NAMALWA (cell line): Measurements from ENCODE around the gene CA5B.
"Not testable (repeated sequence)": the region's sequence is repeated elsewhere in the genome, so short reads cannot be mapped to it uniquely, and the experiment has no call there.

ENCODE experiments used
- DNase-seq: peaks from one replicate; pipeline ENCODE4 v3.0.0-alpha.2; 2015; ENCODE audit warnings: low spot score

The CA5B gene

GRCh38 chrX:15814771-15815365 is 76.8 kb downstream of the CA5B start:
- no peak for DNase-seq

- peak; percentile 59 for DNase-seq
Measured at GRCh38 chrX:15815779-15816437, 77.8 kb downstream of the CA5B start.

- no peak for DNase-seq
Measured at GRCh38 chrX:15816438-15816809, 78.4 kb downstream of the CA5B start.

GRCh38 chrX:15816886-15817285 is 78.8 kb downstream of the CA5B start:
- DNase-seq, result no peak

- DNase-seq, result no peak
Measured at GRCh38 chrX:15820106-15821073, 82.3 kb downstream of the CA5B start.

GRCh38 chrX:15822922-15823321 is 84.9 kb downstream of the CA5B start:
- no peak for DNase-seq

- no peak for DNase-seq
Measured at GRCh38 chrX:15825936-15826335, 87.9 kb downstream of the CA5B start.

- no peak for DNase-seq
Measured at GRCh38 chrX:15829217-15829616, 91.1 kb downstream of the CA5B start.

GRCh38 chrX:15831347-15831746 is 93.3 kb downstream of the CA5B start:
- DNase-seq, result not testable (repeated sequence)

GRCh38 chrX:15834053-15834452 is 96.0 kb downstream of the CA5B start:
- no peak for DNase-seq

- no peak for DNase-seq
Measured at GRCh38 chrX:15834827-15835595, 96.9 kb downstream of the CA5B start.
